ENCODE measurements around the gene FHDC1. TPM values are rescaled to one million over a fixed set of nuclear protein-coding genes. Genes with fewer than 3 reads are reported as not detected.

FHDC1 gene
- total and polyA plus RNA-seq, 10 of the 15 experiments (the other 5 are each of a cell fraction or from before 2014, with no cell fraction given), result 0.04 to 0.12 (median 0.06) TPM; not detected in 3

DNA sequence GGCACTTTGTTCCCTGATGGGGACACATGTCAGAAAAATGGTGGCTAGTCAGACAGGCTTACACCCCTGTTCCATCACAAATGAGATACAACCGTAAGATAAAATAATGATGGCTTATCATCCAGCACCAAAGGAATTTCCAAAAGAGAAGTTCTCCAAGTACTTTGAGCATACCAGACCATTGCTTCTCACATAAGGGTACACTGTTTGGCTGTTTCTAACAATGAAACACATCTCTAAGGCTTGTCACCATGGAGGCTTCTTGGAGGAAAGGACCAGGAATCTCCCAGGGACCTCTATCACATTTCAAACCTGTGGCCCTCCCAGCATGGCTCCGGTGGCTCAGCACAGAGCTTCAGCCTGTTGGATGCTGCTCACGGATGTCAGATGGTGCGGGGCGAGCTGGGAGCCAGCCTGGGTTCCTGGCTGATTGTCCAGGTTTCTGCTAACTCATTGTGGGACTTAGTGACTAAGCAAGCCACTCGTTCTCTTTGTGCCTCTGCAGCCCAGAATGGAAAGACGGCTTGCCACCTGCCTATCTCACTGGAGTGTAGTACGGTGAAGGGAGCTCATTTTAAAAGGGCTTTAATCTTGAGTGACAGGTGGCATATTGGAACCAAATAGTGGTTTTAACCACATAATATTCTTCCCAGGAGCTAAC, 54.5 kb downstream of the FHDC1 start (continued):
- TF ChIP-seq, protein P1, sequence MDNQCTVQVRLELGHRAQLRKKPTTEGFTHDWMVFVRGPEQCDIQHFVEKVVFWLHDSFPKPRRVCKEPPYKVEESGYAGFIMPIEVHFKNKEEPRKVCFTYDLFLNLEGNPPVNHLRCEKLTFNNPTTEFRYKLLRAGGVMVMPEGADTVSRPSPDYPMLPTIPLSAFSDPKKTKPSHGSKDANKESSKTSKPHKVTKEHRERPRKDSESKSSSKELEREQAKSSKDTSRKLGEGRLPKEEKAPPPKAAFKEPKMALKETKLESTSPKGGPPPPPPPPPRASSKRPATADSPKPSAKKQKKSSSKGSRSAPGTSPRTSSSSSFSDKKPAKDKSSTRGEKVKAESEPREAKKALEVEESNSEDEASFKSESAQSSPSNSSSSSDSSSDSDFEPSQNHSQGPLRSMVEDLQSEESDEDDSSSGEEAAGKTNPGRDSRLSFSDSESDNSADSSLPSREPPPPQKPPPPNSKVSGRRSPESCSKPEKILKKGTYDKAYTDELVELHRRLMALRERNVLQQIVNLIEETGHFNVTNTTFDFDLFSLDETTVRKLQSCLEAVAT (IDR thresholded peaks at IDR 0.05), result no peak
- TF ChIP-seq, protein P2, sequence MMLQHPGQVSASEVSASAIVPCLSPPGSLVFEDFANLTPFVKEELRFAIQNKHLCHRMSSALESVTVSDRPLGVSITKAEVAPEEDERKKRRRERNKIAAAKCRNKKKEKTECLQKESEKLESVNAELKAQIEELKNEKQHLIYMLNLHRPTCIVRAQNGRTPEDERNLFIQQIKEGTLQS (IDR thresholded peaks at IDR 0.05; ENCODE audit: borderline replicate concordance, extremely low read depth, low read depth, low read length), result no peak
- TF ChIP-seq, protein P3, sequence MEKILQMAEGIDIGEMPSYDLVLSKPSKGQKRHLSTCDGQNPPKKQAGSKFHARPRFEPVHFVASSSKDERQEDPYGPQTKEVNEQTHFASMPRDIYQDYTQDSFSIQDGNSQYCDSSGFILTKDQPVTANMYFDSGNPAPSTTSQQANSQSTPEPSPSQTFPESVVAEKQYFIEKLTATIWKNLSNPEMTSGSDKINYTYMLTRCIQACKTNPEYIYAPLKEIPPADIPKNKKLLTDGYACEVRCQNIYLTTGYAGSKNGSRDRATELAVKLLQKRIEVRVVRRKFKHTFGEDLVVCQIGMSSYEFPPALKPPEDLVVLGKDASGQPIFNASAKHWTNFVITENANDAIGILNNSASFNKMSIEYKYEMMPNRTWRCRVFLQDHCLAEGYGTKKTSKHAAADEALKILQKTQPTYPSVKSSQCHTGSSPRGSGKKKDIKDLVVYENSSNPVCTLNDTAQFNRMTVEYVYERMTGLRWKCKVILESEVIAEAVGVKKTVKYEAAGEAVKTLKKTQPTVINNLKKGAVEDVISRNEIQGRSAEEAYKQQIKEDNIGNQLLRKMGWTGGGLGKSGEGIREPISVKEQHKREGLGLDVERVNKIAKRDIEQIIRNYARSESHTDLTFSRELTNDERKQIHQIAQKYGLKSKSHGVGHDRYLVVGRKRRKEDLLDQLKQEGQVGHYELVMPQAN (conservative IDR thresholded peaks at IDR 0.05), result no peak
- TF ChIP-seq STAT1 (conservative IDR thresholded peaks at IDR 0.05) (no peak), RELA (IDR thresholded peaks at IDR 0.05; ENCODE audit: borderline replicate concordance, partially characterized antibody) (no peak), MYC (IDR thresholded peaks at IDR 0.05; ENCODE audit: insufficient read depth, insufficient read length, insufficient replicate concordance, low read length, severe bottlenecking) (no peak)

DNA sequence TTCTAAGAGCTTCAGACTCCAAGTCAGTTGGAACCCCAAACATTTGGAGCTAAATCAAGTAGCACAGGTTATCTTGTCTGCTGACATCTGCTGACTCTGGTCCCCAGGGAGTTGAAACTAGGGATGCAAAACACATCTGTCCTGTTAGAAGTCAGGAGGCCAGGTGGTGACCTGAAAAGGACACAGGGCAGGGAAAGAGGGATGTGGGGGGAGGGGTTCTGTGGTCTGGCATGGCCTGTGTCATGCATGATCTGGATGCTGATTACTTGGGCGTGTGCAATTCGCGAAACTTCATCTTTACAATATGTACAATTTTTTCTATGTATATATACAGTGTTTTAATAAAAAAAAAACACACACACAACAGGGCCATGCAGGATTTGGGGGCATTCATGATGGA, 55.3 kb downstream of the FHDC1 start:
- ChIA-PET CTCF (no interaction called here), POLR2A (no interaction called here), SMC1A (ENCODE audit: uncharacterized antibody, unreplicated experiment) (interaction anchor here (0.5 to 1.3 kb wide), 4 partner anchors 9 to 157 kb away, joined by 3 to 4 read pairs (median 3); no protein-coding TSS in a partner anchor), RAD21 (ENCODE audit: unreplicated experiment) (no interaction called here)
- H4K20me1 ChIP-seq (ENCODE audit: control insufficient read depth, insufficient read depth), result no peaks in the 10 kb centered on the region
- no peak overlapping the region for H2AFZ ChIP-seq (ENCODE audit: control insufficient read depth, low read depth, low read length)
- H3K4me1 ChIP-seq (ENCODE audit: control insufficient read depth, insufficient read depth, low read length), result no peaks in the 10 kb centered on the region
- H3K9me3 ChIP-seq (replicated peaks; ENCODE audit: control insufficient read depth, insufficient read depth, low read length), result no peaks in the 10 kb centered on the region
- no peak for FAIRE-seq
- WGBS (ENCODE audit: insufficient coverage, insufficient replicate concordance, low lambda C conversion rate, missing lambda C conversion rate), result 37% methylated on average over 3 of the region's 3 CpGs
- no peaks in the 10 kb centered on the region for H3K79me2 ChIP-seq (ENCODE audit: control insufficient read depth, insufficient read depth, low read length)
- in situ Hi-C loops (cut with MboI), result no loop called here
- no peak overlapping the region for H3K4me2 ChIP-seq (ENCODE audit: control insufficient read depth, insufficient read depth)
- intact Hi-C loops (cut with micrococcal nuclease; ENCODE audit: unreplicated experiment), result no loop called here
- DNase-seq (ENCODE audit: low read depth, low spot score), result no peak
- H3K4me3 ChIP-seq, result no peak overlapping the region
- H3K9ac ChIP-seq (ENCODE audit: control insufficient read depth, insufficient read depth, low read length), result no peak overlapping the region
- no peak for ATAC-seq
- no peaks in the 10 kb centered on the region for H3K36me3 ChIP-seq (ENCODE audit: control insufficient read depth in 2 of 2, insufficient read depth in 2 of 2, low read length in 1 of 2)
- no peaks in the 10 kb centered on the region; a peak in 1 of 4 replicates for H3K27me3 ChIP-seq (replicated peaks in 1 of 2; ENCODE audit: control insufficient read depth in 2 of 2, insufficient read depth in 2 of 2, low read length in 1 of 2)
- no TSS peak for BruUV-seq (replicated peaks)
- H3K27ac ChIP-seq (ENCODE audit: control insufficient read depth, insufficient read depth), result no peak overlapping the region
- TF ChIP-seq TCF3 (IDR thresholded peaks at IDR 0.05; ENCODE audit: borderline replicate concordance, insufficient read depth, low read depth, low read length), result no peak
- no peak for TF ChIP-seq FOXM1 (IDR thresholded peaks at IDR 0.05; ENCODE audit: low read depth, low read length)
- TF ChIP-seq ETV6 (conservative IDR thresholded peaks at IDR 0.05 in 1 of 2, IDR thresholded peaks at IDR 0.05 in 1 of 2; ENCODE audit: borderline replicate concordance in 1 of 2, low read depth in 1 of 2), result no peak
- TF ChIP-seq HDAC2 (IDR thresholded peaks at IDR 0.05), result no peak
- TF ChIP-seq, protein P4, sequence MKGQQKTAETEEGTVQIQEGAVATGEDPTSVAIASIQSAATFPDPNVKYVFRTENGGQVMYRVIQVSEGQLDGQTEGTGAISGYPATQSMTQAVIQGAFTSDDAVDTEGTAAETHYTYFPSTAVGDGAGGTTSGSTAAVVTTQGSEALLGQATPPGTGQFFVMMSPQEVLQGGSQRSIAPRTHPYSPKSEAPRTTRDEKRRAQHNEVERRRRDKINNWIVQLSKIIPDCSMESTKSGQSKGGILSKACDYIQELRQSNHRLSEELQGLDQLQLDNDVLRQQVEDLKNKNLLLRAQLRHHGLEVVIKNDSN (IDR thresholded peaks at IDR 0.05; ENCODE audit: borderline replicate concordance, extremely low read length, insufficient read depth, low read depth, low read length), result no peak
- no peak for TF ChIP-seq SP1 (IDR thresholded peaks at IDR 0.05; ENCODE audit: low read depth, low read length)
- TF ChIP-seq BMI1 (IDR thresholded peaks at IDR 0.05; ENCODE audit: borderline replicate concordance), result no peak
- no peak for TF ChIP-seq IKZF1 (conservative IDR thresholded peaks at IDR 0.05)
- no peak for TF ChIP-seq MYB (IDR thresholded peaks at IDR 0.05; ENCODE audit: borderline replicate concordance, low read depth, low read length)
